GM12878 (cell line): ENCODE measurements around the gene GRB10. TPM values are rescaled to one million over a fixed set of nuclear protein-coding genes. Genes with fewer than 3 reads are reported as not detected.

ENCODE experiments used
- ATAC-seq: fragments of 200-7000 bp; cut with Tn5 transposase; 3 replicates; pipeline ENCODE4 v1.9.1; 2020; ENCODE audit warnings: mild to moderate bottlenecking, moderate library complexity
- BruUV-seq: library from RNA; stranded (reverse); fragments of 400-500 nt; replicated peaks from 2 replicates; lab custom pipeline; 2021; lab: Mats Ljungman, UMichigan
- CTCF ChIA-PET: fragments of 300-600 bp; sonication (Branson Sonifier 250); formaldehyde crosslinking; extraction: SDS; loops from one replicate; lab custom pipeline; 2021; ENCODE audit warnings: inconsistent platforms; lab: Yijun Ruan, JAX
- POLR2A ChIA-PET: fragments of 350-600 bp; formaldehyde crosslinking; extraction: SDS; loops from one replicate; lab custom pipeline; 2021; ENCODE audit warnings: inconsistent platforms; lab: Charles Lee
- RAD21 ChIA-PET: fragments of 300-600 bp; sonication (Branson Sonifier 250); formaldehyde crosslinking; loops from one replicate; lab custom pipeline; 2023; ENCODE audit warnings: antibody characterized with exemption; ENCODE audit not compliant: unreplicated experiment; lab: Charles Lee
- SMC1A ChIA-PET: fragments of 300-600 bp; sonication (Branson Sonifier 250); formaldehyde crosslinking; loops from one replicate; lab custom pipeline; 2023; ENCODE audit not compliant: unreplicated experiment, uncharacterized antibody; lab: Charles Lee
- DNase-seq: peaks from one replicate; pipeline ENCODE4 v3.0.0-alpha.2; 2011; ENCODE audit warnings: low read depth, low spot score
- FAIRE-seq: peaks from 3 replicates; lab custom pipeline; 2011; peaks lifted over from hg19 to GRCh38; lab: Jason Lieb, UNC
- H2AFZ ChIP-seq: 2 replicates; pipeline ENCODE4 v1.6.0; 2011; ENCODE audit warnings: low read depth, low read length, control low read depth; ENCODE audit not compliant: control insufficient read depth
- H3K27ac ChIP-seq: 2 replicates; pipeline ENCODE4 v1.5.1; 2011; ENCODE audit warnings: control low read depth; ENCODE audit not compliant: control insufficient read depth, insufficient read depth
- H3K27me3 ChIP-seq, 2 experiments: replicated peaks in 1 of 2; 2 replicates each; pipeline versions ENCODE4 v1.6.0 to v1.6.1; 2011; ENCODE audit warnings: low read length in 1 of 2; ENCODE audit not compliant: control insufficient read depth in 2 of 2, insufficient read depth in 2 of 2
- H3K36me3 ChIP-seq, 2 experiments: 2 replicates each; pipeline ENCODE4 v1.5.1; 2011; ENCODE audit warnings: low read length in 1 of 2; ENCODE audit not compliant: control insufficient read depth in 2 of 2, insufficient read depth in 2 of 2
- H3K4me1 ChIP-seq: 2 replicates; pipeline ENCODE4 v1.6.1; 2011; ENCODE audit warnings: mild to moderate bottlenecking, low read length, moderate library complexity, mixed read lengths; ENCODE audit not compliant: control insufficient read depth, insufficient read depth
- H3K4me2 ChIP-seq: 2 replicates; pipeline ENCODE4 v1.6.0; 2011; ENCODE audit warnings: control low read depth; ENCODE audit not compliant: control insufficient read depth, insufficient read depth
- H3K4me3 ChIP-seq: fragments of 200-600 bp; sonication (generic); 2 replicates; pipeline ENCODE4 v1.5.1; 2016
- H3K79me2 ChIP-seq: 2 replicates; pipeline ENCODE4 v1.6.0; 2011; ENCODE audit warnings: low read length; ENCODE audit not compliant: control insufficient read depth, insufficient read depth
- H3K9ac ChIP-seq: 2 replicates; pipeline ENCODE4 v1.8.0; 2011; ENCODE audit warnings: low read length, control low read depth, mixed read lengths; ENCODE audit not compliant: control insufficient read depth, insufficient read depth
- H3K9me3 ChIP-seq: replicated peaks from 3 replicates; pipeline ENCODE4 v1.5.1; 2011; ENCODE audit warnings: mild to moderate bottlenecking, low read length; ENCODE audit not compliant: control insufficient read depth, insufficient read depth
- H4K20me1 ChIP-seq: 2 replicates; pipeline ENCODE4 v1.6.0; 2011; ENCODE audit not compliant: control insufficient read depth, insufficient read depth
- BACH1 ChIP-seq: fragments of 450-650 bp; IDR thresholded peaks from 2 replicates; pipeline ENCODE4 v1.6.1; 2017; ENCODE audit warnings: mild to moderate bottlenecking, borderline replicate concordance
- EP300 ChIP-seq, 2 experiments: fragments of 150-350 bp in 1 of 2; IDR thresholded peaks; 2 replicates each; pipeline ENCODE4 v1.6.1; 2011 to 2012; ENCODE audit warnings: low read depth in 2 of 2, low read length in 2 of 2, borderline replicate concordance in 1 of 2, improper control_type of control experiment in 1 of 2, inconsistent platforms in 1 of 2; ENCODE audit not compliant: control insufficient read depth in 1 of 2
- POLR2AphosphoS5 ChIP-seq: IDR thresholded peaks from 2 replicates; pipeline ENCODE4 v1.6.1; 2011; ENCODE audit warnings: mild to moderate bottlenecking, low read length, inconsistent platforms
- ZSCAN29 ChIP-seq: fragments of 450-650 bp; IDR thresholded peaks from 2 replicates; pipeline ENCODE4 v1.6.1; 2017; ENCODE audit warnings: mild to moderate bottlenecking, moderate library complexity
- WGBS: methylation state at CpG from one replicate; pipeline ENCODE4 v1.1.6; 2016; ENCODE audit warnings: low lambda C conversion rate; ENCODE audit not compliant: insufficient replicate concordance, insufficient coverage; ENCODE audit errors: missing lambda C conversion rate; 5-methylcytosine and 5-hydroxymethylcytosine counted together
- in situ Hi-C: fragments of 300-500 bp; cut with MboI; formaldehyde crosslinking; loops from 9 replicates; pipeline ENCODE4 v1.14.3; 2018; ENCODE audit warnings: mixed read lengths
- intact Hi-C: fragments of 100-400 bp; cut with micrococcal nuclease; formaldehyde crosslinking; loops from one replicate; pipeline ENCODE4 v1.14.2; 2022; ENCODE audit not compliant: unreplicated experiment
- polyA plus RNA-seq, 11 experiments: library from polyadenylated mRNA; depleted of rRNA in 4 of 11; unstranded in 6 of 11; stranded (reverse) in 5 of 11; fragments of >200 nt; fragmentation: Nextera tagmentation in 4 of 11; fragmentation: Illumina TruSeq in 1 of 11; extraction: Ambion mirVana in 4 of 11; extraction: Trizol in 1 of 11; gene quantifications; 1 replicate in 1 of 11; 2 replicates in 10 of 11; pipeline versions ENCODE4 v1.2.1 to v1.2.3, GENCODE V29; 2011 to 2016; ENCODE audit warnings: inconsistent platforms in 2 of 11, missing spikeins in 2 of 11, low read depth in 1 of 11
- total RNA-seq, 4 experiments: library from RNA; depleted of rRNA in 3 of 4; stranded (reverse); fragments of >200 nt in 3 of 4; fragmentation: Illumina TruSeq in 1 of 4; extraction: Trizol in 1 of 4; gene quantifications; 2 replicates each; pipeline versions ENCODE4 v1.2.1 to v1.2.3, GENCODE V29; 2013 to 2021
- TF ChIP-seq, protein P1 (sequence below): fragments of 450-650 bp; IDR thresholded peaks from 2 replicates; pipeline ENCODE4 v1.6.1; 2017; ENCODE audit warnings: mild to moderate bottlenecking, moderate library complexity

Gene GRB10
- total and polyA plus RNA-seq, 10 of the 15 experiments (the other 5 are each of a cell fraction or from before 2014, with no cell fraction given), result 0.04 to 0.33 TPM; not detected in 8

- TF ChIP-seq EP300 (IDR thresholded peaks at IDR 0.05; ENCODE audit: borderline replicate concordance in 1 of 2, control insufficient read depth in 1 of 2, low read depth in 2 of 2, low read length in 2 of 2), result no peak
- TF ChIP-seq POLR2AphosphoS5, result no peak
- TF ChIP-seq, protein P1, sequence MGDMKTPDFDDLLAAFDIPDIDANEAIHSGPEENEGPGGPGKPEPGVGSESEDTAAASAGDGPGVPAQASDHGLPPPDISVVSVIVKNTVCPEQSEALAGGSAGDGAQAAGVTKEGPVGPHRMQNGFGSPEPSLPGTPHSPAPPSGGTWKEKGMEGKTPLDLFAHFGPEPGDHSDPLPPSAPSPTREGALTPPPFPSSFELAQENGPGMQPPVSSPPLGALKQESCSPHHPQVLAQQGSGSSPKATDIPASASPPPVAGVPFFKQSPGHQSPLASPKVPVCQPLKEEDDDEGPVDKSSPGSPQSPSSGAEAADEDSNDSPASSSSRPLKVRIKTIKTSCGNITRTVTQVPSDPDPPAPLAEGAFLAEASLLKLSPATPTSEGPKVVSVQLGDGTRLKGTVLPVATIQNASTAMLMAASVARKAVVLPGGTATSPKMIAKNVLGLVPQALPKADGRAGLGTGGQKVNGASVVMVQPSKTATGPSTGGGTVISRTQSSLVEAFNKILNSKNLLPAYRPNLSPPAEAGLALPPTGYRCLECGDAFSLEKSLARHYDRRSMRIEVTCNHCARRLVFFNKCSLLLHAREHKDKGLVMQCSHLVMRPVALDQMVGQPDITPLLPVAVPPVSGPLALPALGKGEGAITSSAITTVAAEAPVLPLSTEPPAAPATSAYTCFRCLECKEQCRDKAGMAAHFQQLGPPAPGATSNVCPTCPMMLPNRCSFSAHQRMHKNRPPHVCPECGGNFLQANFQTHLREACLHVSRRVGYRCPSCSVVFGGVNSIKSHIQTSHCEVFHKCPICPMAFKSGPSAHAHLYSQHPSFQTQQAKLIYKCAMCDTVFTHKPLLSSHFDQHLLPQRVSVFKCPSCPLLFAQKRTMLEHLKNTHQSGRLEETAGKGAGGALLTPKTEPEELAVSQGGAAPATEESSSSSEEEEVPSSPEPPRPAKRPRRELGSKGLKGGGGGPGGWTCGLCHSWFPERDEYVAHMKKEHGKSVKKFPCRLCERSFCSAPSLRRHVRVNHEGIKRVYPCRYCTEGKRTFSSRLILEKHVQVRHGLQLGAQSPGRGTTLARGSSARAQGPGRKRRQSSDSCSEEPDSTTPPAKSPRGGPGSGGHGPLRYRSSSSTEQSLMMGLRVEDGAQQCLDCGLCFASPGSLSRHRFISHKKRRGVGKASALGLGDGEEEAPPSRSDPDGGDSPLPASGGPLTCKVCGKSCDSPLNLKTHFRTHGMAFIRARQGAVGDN, result no peak
- TF ChIP-seq BACH1, result no peak
- TF ChIP-seq ZSCAN29, result no peak
- SMC1A ChIA-PET, result no interaction called here
- no peaks in the 10 kb centered on the region for H3K79me2 ChIP-seq
- H3K4me1 ChIP-seq, result no peaks in the 10 kb centered on the region
- no peak overlapping the region for H3K4me2 ChIP-seq
- intact Hi-C loops (no loop called here), in situ Hi-C loops (no loop called here)
- CTCF ChIA-PET, result no interaction called here
- 29% methylated on average over 4 of the region's 4 CpGs for WGBS
- ATAC-seq (no peak), DNase-seq (no peak), FAIRE-seq (no peak)
- RAD21 ChIA-PET, result no interaction called here
- POLR2A ChIA-PET, result no interaction called here
- peaks cover 4 to 7% of the 10 kb centered on the region in 2 experiments; a peak in 3 of 4 replicates for H3K27me3 ChIP-seq
- no peaks in the 10 kb centered on the region for H3K9me3 ChIP-seq
- no peak overlapping the region for H2AFZ ChIP-seq
- no peak overlapping the region for H3K9ac ChIP-seq
- no TSS peak for BruUV-seq
- H3K36me3 ChIP-seq, result no peaks in the 10 kb centered on the region
- no peaks in the 10 kb centered on the region for H4K20me1 ChIP-seq
- H3K4me3 ChIP-seq, result no peak overlapping the region
- no peak overlapping the region for H3K27ac ChIP-seq
Measured at GRCh38 chr7:50684713-50685075, 98.0 kb downstream of the GRB10 start.
